ENCODE data around the gene ADGB. TPM values are rescaled to one million over a fixed set of nuclear protein-coding genes. Genes with fewer than 3 reads are reported as not detected.
"Not testable (repeated sequence)": the region's sequence is repeated elsewhere in the genome, so short reads cannot be mapped to it uniquely, and the experiment has no call there.

The ADGB gene
- total RNA-seq, 5 donors from 2014 or later (not counting 1 experiment from before 2014, with no cell fraction given): not detected

DNA sequence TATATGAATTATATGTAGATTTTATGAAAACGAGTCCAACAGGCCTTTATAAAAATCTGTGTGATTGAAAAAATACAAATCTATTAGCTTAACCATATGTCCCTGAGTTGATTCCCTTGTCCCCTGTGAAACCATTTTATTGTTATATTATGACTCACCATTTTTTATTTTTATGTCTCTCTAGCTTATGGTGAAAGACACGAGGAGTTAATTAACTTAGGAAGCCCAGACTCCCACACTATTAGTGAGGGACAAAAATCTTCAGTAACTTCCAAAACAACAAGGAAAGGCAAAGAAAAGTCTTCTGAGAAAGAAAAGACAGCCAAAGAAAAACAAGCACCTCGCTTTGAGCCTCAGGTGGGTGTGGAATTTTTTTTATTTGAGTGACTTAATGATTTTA is 183.1 kb downstream of the ADGB start:
- H3K4me3 Mint-ChIP-seq: no peak overlapping the region
- no peak overlapping the region for H3K27ac ChIP-seq (ENCODE audit: low read length)
- no peaks in the 10 kb centered on the region for H3K27me3 ChIP-seq (replicated peaks in 1 of 2; ENCODE audit: control insufficient read depth in 2 of 2, extremely low read depth in 1 of 2, insufficient read depth in 2 of 2, low read length in 1 of 2)
- POLR2A ChIA-PET: interaction anchor here in 1 of 2 donors (0.7 kb wide), 1 partner anchor 84 kb away, joined by 3 read pairs; no protein-coding TSS in a partner anchor
- H3K4me3 ChIP-seq (ENCODE audit: control insufficient read depth in 1 of 2, extremely low read depth in 1 of 2, low read length in 1 of 2): no peak overlapping the region
- no peaks in the 10 kb centered on the region for H3K36me3 ChIP-seq (ENCODE audit: control insufficient read depth in 2 of 2, extremely low read depth in 1 of 2, insufficient read depth in 1 of 2, low read length in 1 of 2)
- peaks cover 0 to 3% (median 0%) of the 10 kb centered on the region in 3 donors for H3K4me1 Mint-ChIP-seq
- H3K27me3 Mint-ChIP-seq: no peaks in the 10 kb centered on the region
- no peaks in the 10 kb centered on the region for H3K9me3 Mint-ChIP-seq
- no peaks in the 10 kb centered on the region for H3K36me3 Mint-ChIP-seq
- ATAC-seq (replicated peaks in 1 of 4): no peak
- DNase-seq: no peak
- no peaks in the 10 kb centered on the region for H3K9me3 ChIP-seq
- CTCF ChIA-PET: interaction anchor here in 1 of 2 donors (0.7 kb wide), 1 partner anchor 1536 kb away, joined by 5 read pairs; no protein-coding TSS in a partner anchor
- H3K4me1 ChIP-seq (ENCODE audit: control insufficient read depth in 1 of 2, extremely low read depth in 1 of 2, insufficient read depth in 2 of 2, low read length in 2 of 2): no peaks in the 10 kb centered on the region
- WGBS (ENCODE audit: insufficient coverage): no CpG with 5 or more reads among the region's 3 CpGs
- no peak overlapping the region for H3K27ac Mint-ChIP-seq

DNA sequence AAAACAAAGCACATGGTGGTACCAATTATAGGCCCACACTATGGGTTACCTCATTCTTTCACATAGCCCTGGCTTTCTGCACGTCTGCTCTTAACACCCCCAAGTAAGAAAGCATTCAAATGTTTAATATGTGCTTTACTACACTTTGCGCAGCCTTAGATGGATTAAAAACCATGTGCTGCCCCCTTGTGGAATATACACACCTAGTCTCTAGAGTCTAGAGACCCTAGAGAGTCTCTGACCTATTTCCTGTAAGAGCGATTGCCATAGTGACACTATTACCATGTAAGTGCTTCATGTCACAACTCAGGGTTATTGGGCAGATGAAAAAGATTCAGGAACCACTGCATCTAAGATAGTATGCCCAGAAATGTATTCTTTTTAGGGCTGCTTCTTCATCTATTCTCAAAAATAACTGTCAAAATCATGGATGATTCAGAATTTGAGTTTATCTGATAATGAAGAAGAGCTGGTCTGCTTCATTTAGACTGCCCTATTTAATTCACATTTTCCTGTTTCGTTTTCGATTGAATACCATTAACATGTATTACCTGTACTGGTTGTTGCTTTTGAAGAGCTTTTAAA is 186.3 kb downstream of the ADGB start:
- DNase-seq (peak in 17 of 35 experiments; percentile 4 to 52 (median 14)), ATAC-seq (replicated peaks in 1 of 4) (peak; percentile 57 to 90 (median 78))
- Mint-ChIP-seq H3K27ac (no peak overlapping the region), H3K36me3 (no peaks in the 10 kb centered on the region), H3K4me1 (peaks cover 0 to 3% (median 0%) of the 10 kb centered on the region in 3 donors), H3K27me3 (peaks cover 0 to 3% of the 10 kb centered on the region in 2 donors), H3K9me3 (no peaks in the 10 kb centered on the region), H3K4me3 (no peak overlapping the region)
- Histone ChIP-seq H3K27me3 (replicated peaks in 1 of 2; ENCODE audit: control insufficient read depth in 2 of 2, extremely low read depth in 1 of 2, insufficient read depth in 2 of 2, low read length in 1 of 2) (no peaks in the 10 kb centered on the region), H3K4me1 (ENCODE audit: control insufficient read depth in 1 of 2, extremely low read depth in 1 of 2, insufficient read depth in 2 of 2, low read length in 2 of 2) (no peaks in the 10 kb centered on the region), H3K27ac (ENCODE audit: low read length) (no peak overlapping the region), H3K9me3 (no peaks in the 10 kb centered on the region), H3K4me3 (ENCODE audit: control insufficient read depth in 1 of 2, extremely low read depth in 1 of 2, low read length in 1 of 2) (no peak overlapping the region), H3K36me3 (ENCODE audit: control insufficient read depth in 2 of 2, extremely low read depth in 1 of 2, insufficient read depth in 1 of 2, low read length in 1 of 2) (no peaks in the 10 kb centered on the region)
- WGBS (ENCODE audit: insufficient coverage): 10% methylated on average over 2 of the region's 5 CpGs
- CTCF ChIA-PET: interaction anchor here in 1 of 2 donors (0.7 to 1.0 kb wide), 2 partner anchors 21 to 856 kb away, joined by 3 read pairs; no protein-coding TSS in a partner anchor
- POLR2A ChIA-PET: no interaction called here

DNA sequence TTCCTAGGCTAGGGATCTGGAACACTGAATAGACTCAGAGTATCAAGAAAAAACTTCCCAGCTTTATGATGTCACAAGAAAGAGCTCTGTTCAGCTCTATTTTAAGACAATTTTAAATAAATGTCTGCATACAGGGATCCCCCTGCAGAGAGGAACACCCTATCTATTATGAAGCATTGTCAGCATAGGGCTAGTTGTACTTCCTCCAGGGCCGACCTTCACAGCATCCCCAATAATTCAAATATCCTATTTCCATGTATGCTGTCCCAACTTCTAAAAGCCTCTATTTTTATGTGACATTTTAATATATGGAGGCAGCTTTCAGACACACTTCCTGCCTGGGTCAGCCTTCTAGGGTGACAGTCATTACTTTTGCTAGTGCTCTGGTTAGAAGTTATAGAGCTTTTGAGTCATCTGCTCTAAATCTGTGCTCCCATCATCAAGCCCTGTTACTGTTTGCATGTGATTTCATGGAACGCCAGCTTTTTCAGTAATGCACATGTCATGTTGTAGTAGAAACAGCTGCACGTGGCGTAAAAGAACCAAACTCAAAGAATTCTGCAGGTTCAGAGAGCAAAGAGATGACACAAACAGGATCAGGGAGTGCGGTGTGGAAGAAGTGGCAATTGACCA is 189.2 kb downstream of the ADGB start:
- POLR2A ChIA-PET: no interaction called here
- Mint-ChIP-seq H3K4me1 (peaks cover 0 to 3% (median 0%) of the 10 kb centered on the region in 3 donors), H3K27me3 (peaks cover 0 to 3% of the 10 kb centered on the region in 2 donors), H3K36me3 (no peaks in the 10 kb centered on the region), H3K4me3 (no peak overlapping the region), H3K9me3 (peaks cover 0 to 6% (median 0%) of the 10 kb centered on the region in 3 donors), H3K27ac (no peak overlapping the region)
- CTCF ChIA-PET: interaction anchor here in 1 of 2 donors (1.2 kb wide), 1 partner anchor 19 kb away, joined by 3 read pairs; no protein-coding TSS in a partner anchor
- ATAC-seq (replicated peaks in 1 of 4) (no peak), DNase-seq (no peak)
- no peaks in the 10 kb centered on the region for H3K4me1 ChIP-seq (ENCODE audit: control insufficient read depth in 1 of 2, extremely low read depth in 1 of 2, insufficient read depth in 2 of 2, low read length in 2 of 2)
- H3K9me3 ChIP-seq: no peaks in the 10 kb centered on the region
- H3K27me3 ChIP-seq (replicated peaks in 1 of 2; ENCODE audit: control insufficient read depth in 2 of 2, extremely low read depth in 1 of 2, insufficient read depth in 2 of 2, low read length in 1 of 2): peaks cover 0 to 3% of the 10 kb centered on the region in 2 experiments
- no peaks in the 10 kb centered on the region for H3K36me3 ChIP-seq (ENCODE audit: control insufficient read depth in 2 of 2, extremely low read depth in 1 of 2, insufficient read depth in 1 of 2, low read length in 1 of 2)
- H3K4me3 ChIP-seq (ENCODE audit: control insufficient read depth in 1 of 2, extremely low read depth in 1 of 2, low read length in 1 of 2): no peak overlapping the region
- H3K27ac ChIP-seq (ENCODE audit: low read length): no peak overlapping the region
- WGBS (ENCODE audit: insufficient coverage): 84% methylated on average over 2 of the region's 5 CpGs

DNA sequence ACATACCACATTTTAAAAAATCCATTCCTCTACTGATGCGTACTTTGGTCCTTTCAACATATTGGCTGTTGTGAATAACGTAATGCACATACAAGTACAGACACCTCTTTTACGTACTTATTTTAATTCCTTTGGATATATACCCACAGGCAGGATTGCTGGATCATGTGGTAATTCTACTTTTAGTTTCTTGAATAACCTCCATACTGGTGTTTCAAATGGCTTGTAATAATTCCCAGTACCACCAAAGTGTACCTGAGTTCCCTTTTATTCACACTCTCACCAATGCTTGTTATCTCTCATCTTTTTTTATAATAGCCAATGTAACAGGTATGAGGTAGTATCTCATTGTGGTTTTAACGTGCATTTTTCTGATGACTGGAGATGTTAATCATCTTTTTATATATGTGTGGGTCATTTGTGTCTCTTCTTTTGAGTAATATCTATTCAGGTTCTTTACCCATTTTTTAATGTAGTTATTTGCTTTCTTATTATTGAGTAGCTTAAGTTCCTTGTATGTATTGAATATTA is 191.9 kb downstream of the ADGB start:
- ChIA-PET POLR2A (no interaction called here), CTCF (no interaction called here)
- WGBS (ENCODE audit: insufficient coverage): no CpG with 5 or more reads among the region's 4 CpGs
- no peak overlapping the region for H3K27ac ChIP-seq (ENCODE audit: low read length)
- H3K4me1 ChIP-seq (ENCODE audit: control insufficient read depth in 1 of 2, extremely low read depth in 1 of 2, insufficient read depth in 2 of 2, low read length in 2 of 2): no peaks in the 10 kb centered on the region
- Mint-ChIP-seq H3K4me3 (no peak overlapping the region), H3K27ac (no peak overlapping the region), H3K9me3 (peaks cover 0 to 6% (median 0%) of the 10 kb centered on the region in 3 donors), H3K4me1 (no peaks in the 10 kb centered on the region), H3K27me3 (peaks cover 0 to 8% of the 10 kb centered on the region in 2 donors), H3K36me3 (no peaks in the 10 kb centered on the region)
- no peak for ATAC-seq (replicated peaks in 1 of 4)
- no peaks in the 10 kb centered on the region for H3K36me3 ChIP-seq (ENCODE audit: control insufficient read depth in 2 of 2, extremely low read depth in 1 of 2, insufficient read depth in 1 of 2, low read length in 1 of 2)
- H3K9me3 ChIP-seq: no peaks in the 10 kb centered on the region
- H3K27me3 ChIP-seq (replicated peaks in 1 of 2; ENCODE audit: control insufficient read depth in 2 of 2, extremely low read depth in 1 of 2, insufficient read depth in 2 of 2, low read length in 1 of 2): peaks cover 0 to 3% of the 10 kb centered on the region in 2 experiments
- H3K4me3 ChIP-seq (ENCODE audit: control insufficient read depth in 1 of 2, extremely low read depth in 1 of 2, low read length in 1 of 2): no peak overlapping the region
- DNase-seq: no peak

DNA sequence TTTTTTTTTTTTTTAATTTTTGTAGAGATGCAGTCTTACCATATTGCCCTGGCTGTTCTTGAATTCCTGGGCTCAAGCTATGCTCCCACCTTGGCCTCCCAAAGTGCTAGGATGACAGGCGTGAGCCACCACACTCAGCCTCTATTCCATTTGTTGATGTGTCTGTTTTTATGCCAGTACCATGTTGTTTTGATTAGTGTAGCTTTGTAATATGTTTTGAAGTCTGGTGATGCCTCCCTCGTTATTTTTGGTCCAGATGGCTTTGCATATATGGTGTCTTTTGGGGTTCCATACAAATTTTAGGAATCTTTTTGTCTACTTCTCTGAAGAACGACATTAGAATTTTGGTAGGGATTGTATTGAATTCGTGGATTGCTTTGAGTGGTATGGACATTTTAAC is 193.2 kb downstream of the ADGB start:
- CTCF ChIA-PET: interaction anchor here in 1 of 2 donors (0.6 kb wide), 1 partner anchor 9 kb away, joined by 3 read pairs; no protein-coding TSS in a partner anchor
- no CpG with 5 or more reads among the region's 4 CpGs for WGBS (ENCODE audit: insufficient coverage)
- peaks cover 0 to 6% (median 0%) of the 10 kb centered on the region in 3 donors for H3K9me3 Mint-ChIP-seq

DNA sequence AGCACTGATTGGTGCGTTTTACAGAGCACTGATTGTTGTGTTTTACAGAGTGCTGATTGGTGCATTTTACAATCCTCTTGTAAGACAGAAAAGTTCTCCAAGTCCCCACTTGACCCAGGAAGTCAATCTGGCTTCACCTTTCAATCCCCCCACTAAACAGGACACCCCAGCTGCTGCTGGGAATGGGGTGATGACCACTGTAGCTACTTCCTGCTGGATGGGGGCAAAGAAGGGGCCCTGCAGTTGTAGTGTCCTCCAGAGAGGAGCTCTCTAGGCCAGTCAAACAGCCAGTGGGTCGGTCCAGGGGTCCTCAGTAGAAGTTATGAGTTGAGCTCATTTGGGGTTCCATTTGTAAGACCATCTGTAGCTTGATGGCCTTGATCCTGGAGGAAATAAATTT is 194.4 kb downstream of the ADGB start:
- H3K27me3 ChIP-seq (replicated peaks in 1 of 2; ENCODE audit: control insufficient read depth in 2 of 2, extremely low read depth in 1 of 2, insufficient read depth in 2 of 2, low read length in 1 of 2); H3K36me3 ChIP-seq (ENCODE audit: control insufficient read depth in 2 of 2, extremely low read depth in 1 of 2, insufficient read depth in 1 of 2, low read length in 1 of 2); CTCF ChIA-PET; POLR2A ChIA-PET; H3K27me3 Mint-ChIP-seq; ATAC-seq (replicated peaks in 1 of 4); H3K9me3 ChIP-seq; H3K4me3 Mint-ChIP-seq; H3K9me3 Mint-ChIP-seq; DNase-seq; H3K36me3 Mint-ChIP-seq; H3K4me3 ChIP-seq (ENCODE audit: control insufficient read depth in 1 of 2, extremely low read depth in 1 of 2, low read length in 1 of 2); H3K27ac ChIP-seq (ENCODE audit: low read length); H3K27ac Mint-ChIP-seq; H3K4me1 Mint-ChIP-seq; H3K4me1 ChIP-seq (ENCODE audit: control insufficient read depth in 1 of 2, extremely low read depth in 1 of 2, insufficient read depth in 2 of 2, low read length in 2 of 2): not testable (repeated sequence)
- WGBS (ENCODE audit: insufficient coverage): no CpG with 5 or more reads among the region's 2 CpGs

More for the DNA sequence above, 193.2 kb downstream of the ADGB start:
- Histone ChIP-seq H3K36me3 (ENCODE audit: control insufficient read depth in 2 of 2, extremely low read depth in 1 of 2, insufficient read depth in 1 of 2, low read length in 1 of 2) (no peaks in the 10 kb centered on the region), H3K27me3 (replicated peaks in 1 of 2; ENCODE audit: control insufficient read depth in 2 of 2, extremely low read depth in 1 of 2, insufficient read depth in 2 of 2, low read length in 1 of 2) (peaks cover 0 to 3% of the 10 kb centered on the region in 2 experiments), H3K9me3 (no peaks in the 10 kb centered on the region), H3K27ac (ENCODE audit: low read length) (no peak overlapping the region), H3K4me3 (ENCODE audit: control insufficient read depth in 1 of 2, extremely low read depth in 1 of 2, low read length in 1 of 2) (no peak overlapping the region), H3K4me1 (ENCODE audit: control insufficient read depth in 1 of 2, extremely low read depth in 1 of 2, insufficient read depth in 2 of 2, low read length in 2 of 2) (no peaks in the 10 kb centered on the region)
- Mint-ChIP-seq H3K27ac (no peak overlapping the region), H3K27me3 (peaks cover 0 to 8% of the 10 kb centered on the region in 2 donors), H3K36me3 (no peaks in the 10 kb centered on the region), H3K4me1 (no peaks in the 10 kb centered on the region), H3K4me3 (no peak overlapping the region)
- POLR2A ChIA-PET: no interaction called here
- DNase-seq: no peak
- ATAC-seq (replicated peaks in 1 of 4): no peak
